Measurements from ENCODE around the gene ZNF28. TPM values are rescaled to one million over a fixed set of nuclear protein-coding genes. Genes with fewer than 3 reads are reported as not detected.
"Not testable (repeated sequence)": the region's sequence is repeated elsewhere in the genome, so short reads cannot be mapped to it uniquely, and the experiment has no call there.

ZNF28 gene
- total and polyA plus RNA-seq, 7 donors, result 4.8 to 9.1 (median 6.7) TPM

DNA sequence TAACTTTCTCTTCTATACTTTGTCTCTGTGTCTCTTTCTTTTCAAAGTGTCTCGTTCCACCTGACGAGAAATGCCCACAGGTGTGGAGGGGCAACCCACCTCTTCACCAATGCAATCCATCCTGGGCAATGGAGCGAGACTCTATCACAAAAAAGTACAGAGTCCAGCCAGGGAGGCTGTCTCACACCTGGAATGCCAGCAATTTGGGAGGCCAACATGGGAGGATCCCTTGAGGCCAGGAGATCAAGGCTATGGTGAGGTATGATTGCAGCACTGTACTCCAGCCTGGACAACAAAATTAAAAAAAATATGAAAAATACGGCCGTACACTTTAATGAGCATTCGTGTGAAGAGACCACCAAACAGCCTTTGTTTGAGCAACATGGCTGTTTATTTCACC, 32.0 kb downstream of the ZNF28 start:
- 94% methylated on average over 6 of the region's 6 CpGs for WGBS, 2 donors
- intact Hi-C loops (cut with DNase I), result loop anchor here (5.0 kb wide), 1 partner anchor 68 kb away; the partner anchor contains the start of gene ZNF468

DNA sequence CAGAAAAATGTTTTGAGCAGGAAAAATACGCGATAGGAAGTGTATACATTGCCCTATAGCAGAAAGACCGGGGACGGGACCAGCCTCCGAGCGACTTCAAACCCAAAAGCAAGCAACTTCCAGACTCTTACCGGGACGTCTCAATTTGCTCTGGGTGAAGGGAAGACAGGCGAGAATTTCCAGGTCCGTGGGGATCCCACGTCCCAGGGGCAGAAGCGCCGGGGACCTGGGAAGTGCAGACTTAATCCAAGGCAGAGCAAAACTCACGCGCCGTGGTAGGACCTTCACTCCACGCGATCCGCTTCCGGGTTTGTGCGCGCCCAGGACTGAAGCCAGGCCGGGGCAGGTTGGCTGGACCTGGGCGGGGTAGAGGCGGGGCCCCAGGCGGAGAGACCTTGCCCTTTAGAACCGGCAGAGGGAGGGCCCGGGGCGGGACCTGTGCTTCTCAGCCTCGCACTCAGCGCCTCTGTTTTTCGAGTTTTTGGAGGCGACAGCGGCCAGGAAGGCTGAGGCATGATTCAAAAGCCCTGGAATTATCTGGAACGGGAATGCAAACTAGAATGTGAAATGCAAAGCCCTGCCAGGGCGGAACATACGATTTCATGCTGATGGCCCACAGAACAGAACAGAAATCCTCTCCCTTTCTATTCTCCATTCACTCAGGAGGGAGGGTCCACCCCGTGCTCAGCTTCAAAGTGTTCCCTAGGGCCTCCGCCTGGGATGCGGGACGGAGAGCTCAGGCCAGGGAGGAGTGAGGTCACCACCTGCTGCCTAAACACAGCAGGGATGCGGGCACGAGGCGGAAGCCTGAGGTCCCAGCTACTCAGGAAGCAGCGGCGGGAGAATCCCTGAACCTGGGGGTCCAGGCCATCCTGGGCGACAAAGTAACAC, 34.7 kb downstream of the ZNF28 start, which contains the start of gene ZNF600:
ZNF600 (minus strand) TSS at position 328 of the 891 bp plus-strand sequence. CDS start 7,903 bp downstream, outside the sequence.
- Histone ChIP-seq H3K27ac (peak within 1 kb of the TSS; percentile 73 to 86 (median 82)), H3K4me1 (peaks cover 0 to 18% (median 13%) of the 10 kb centered on the region in 4 donors), H3K4me3 (peak within 1 kb of the TSS; percentile 42 to 68 (median 66))
- not testable (repeated sequence) for H3K9me3 ChIP-seq, H3K27me3 ChIP-seq, H3K36me3 ChIP-seq
- TF ChIP-seq, protein P1, sequence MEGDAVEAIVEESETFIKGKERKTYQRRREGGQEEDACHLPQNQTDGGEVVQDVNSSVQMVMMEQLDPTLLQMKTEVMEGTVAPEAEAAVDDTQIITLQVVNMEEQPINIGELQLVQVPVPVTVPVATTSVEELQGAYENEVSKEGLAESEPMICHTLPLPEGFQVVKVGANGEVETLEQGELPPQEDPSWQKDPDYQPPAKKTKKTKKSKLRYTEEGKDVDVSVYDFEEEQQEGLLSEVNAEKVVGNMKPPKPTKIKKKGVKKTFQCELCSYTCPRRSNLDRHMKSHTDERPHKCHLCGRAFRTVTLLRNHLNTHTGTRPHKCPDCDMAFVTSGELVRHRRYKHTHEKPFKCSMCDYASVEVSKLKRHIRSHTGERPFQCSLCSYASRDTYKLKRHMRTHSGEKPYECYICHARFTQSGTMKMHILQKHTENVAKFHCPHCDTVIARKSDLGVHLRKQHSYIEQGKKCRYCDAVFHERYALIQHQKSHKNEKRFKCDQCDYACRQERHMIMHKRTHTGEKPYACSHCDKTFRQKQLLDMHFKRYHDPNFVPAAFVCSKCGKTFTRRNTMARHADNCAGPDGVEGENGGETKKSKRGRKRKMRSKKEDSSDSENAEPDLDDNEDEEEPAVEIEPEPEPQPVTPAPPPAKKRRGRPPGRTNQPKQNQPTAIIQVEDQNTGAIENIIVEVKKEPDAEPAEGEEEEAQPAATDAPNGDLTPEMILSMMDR (IDR thresholded peaks at IDR 0.05), result peak in 3 of 4 experiments; percentile 29 to 39 (median 36)
- TF ChIP-seq POLR2AphosphoS5 (IDR thresholded peaks at IDR 0.05) (peak in 3 of 4 donors; percentile 71 to 83 (median 77)), POLR2A (IDR thresholded peaks at IDR 0.05) (peak; percentile 23 to 32)
- intact Hi-C loops (cut with DNase I), result loop anchor here (2.0 to 5.0 kb wide), 2 partner anchors 52 to 71 kb away; partner anchors contain the start of genes ZNF468 and ZNF611
- DNase-seq, result peak; percentile 96
- 1 to 5% methylated on average over 47 of the region's 47 CpGs for WGBS, 2 donors

More for the DNA sequence above, 32.0 kb downstream of the ZNF28 start:
- Histone ChIP-seq H3K9me3 (peaks cover 0 to 3% (median 0%) of the 10 kb centered on the region in 4 donors), H3K4me1 (peaks cover 0 to 18% (median 13%) of the 10 kb centered on the region in 4 donors), H3K27me3 (no peaks in the 10 kb centered on the region), H3K36me3 (no peaks in the 10 kb centered on the region), H3K27ac (no peak overlapping the region), H3K4me3 (no peak overlapping the region)
- DNase-seq, result no peak
- TF ChIP-seq EP300 (IDR thresholded peaks at IDR 0.05) (no peak), POLR2A (IDR thresholded peaks at IDR 0.05) (no peak), POLR2AphosphoS5 (IDR thresholded peaks at IDR 0.05) (no peak)
- TF ChIP-seq, protein P1 (IDR thresholded peaks at IDR 0.05), result no peak

DNA sequence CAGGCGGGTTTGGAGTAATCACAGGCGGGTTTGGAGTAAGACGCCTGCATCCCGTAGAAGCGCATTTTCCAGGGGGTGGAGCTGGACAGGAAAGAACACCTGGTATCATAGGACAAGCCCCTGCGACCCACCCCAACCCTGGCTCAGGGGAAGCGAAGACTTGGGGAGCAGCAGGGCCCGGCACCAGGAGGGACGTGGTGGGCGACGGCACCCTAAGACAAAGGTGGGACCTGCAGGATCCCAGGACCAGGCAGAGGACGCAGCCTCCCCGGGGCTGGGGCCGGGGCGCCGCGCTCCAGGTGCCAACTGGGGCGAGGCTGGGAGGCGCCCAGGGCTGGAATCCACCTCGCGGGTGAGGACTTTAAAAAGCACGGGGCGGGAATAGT, 35.4 kb downstream of the ZNF28 start:
- peak overlapping the region; percentile 42 to 68 (median 66) for H3K4me3 ChIP-seq
- peak overlapping the region; percentile 73 to 86 (median 82) for H3K27ac ChIP-seq
- peaks cover 0 to 3% (median 0%) of the 10 kb centered on the region in 4 donors for H3K36me3 ChIP-seq
- no peak for TF ChIP-seq POLR2A (IDR thresholded peaks at IDR 0.05)
- TF ChIP-seq, protein P1 (IDR thresholded peaks at IDR 0.05), result no peak
- TF ChIP-seq POLR2AphosphoS5 (IDR thresholded peaks at IDR 0.05), result no peak
- TF ChIP-seq EP300 (IDR thresholded peaks at IDR 0.05), result no peak
- no peaks in the 10 kb centered on the region for H3K27me3 ChIP-seq
- intact Hi-C loops (cut with DNase I), result loop anchor here (2.0 to 5.0 kb wide), 2 partner anchors 51 to 71 kb away; partner anchors contain the start of genes ZNF468 and ZNF611
- peaks cover 0 to 18% (median 13%) of the 10 kb centered on the region in 4 donors for H3K4me1 ChIP-seq
- H3K9me3 ChIP-seq, result no peaks in the 10 kb centered on the region
- DNase-seq, result no peak
- 1 to 5% methylated on average over 23 of the region's 23 CpGs for WGBS, 2 donors

DNA sequence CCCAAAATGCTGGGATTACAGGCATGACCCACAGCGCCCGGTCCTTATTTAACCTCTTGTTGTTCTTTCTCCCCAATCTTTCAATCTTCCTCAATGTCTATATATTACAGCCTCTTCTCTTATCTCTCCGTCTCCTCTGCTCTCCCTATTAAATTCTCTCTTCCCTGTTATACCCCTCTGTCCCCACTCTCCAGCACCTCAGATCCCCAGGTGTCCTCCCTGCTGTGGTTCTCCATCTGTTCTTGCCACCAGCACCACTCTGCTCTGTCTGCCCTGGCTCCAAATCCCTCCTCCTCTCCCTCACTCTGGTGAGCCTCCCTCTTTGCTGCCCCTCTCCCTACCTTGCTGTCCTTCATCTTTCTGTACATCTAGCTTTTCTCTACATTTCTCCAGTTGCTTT, 35.9 kb downstream of the ZNF28 start:
- TF ChIP-seq POLR2AphosphoS5 (IDR thresholded peaks at IDR 0.05), result no peak
- TF ChIP-seq, protein P1 (IDR thresholded peaks at IDR 0.05), result no peak
- no peak for TF ChIP-seq POLR2A (IDR thresholded peaks at IDR 0.05)
- 91 to 93% methylated on average over 3 of the region's 3 CpGs for WGBS, 2 donors

DNA sequence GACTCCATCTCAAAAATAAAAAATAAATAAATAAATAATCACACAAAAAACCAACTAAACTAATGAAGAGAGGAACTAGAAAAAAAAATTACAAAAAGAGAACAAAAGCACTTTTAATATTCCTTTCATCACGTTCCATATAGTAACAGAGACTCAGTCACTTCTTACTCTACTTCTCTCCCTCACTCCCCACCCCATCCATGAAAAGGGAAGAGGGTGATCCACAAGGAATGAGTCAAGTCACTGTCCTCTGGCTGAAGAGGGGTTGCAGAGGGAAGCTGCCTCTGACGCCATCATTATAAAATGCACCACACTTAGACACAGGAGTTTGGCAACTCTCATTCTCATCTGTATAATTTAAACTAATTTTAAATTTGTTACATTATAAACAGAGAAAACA, 38.6 kb downstream of the ZNF28 start:
- intact Hi-C loops (cut with DNase I); H3K9me3 ChIP-seq; H3K27me3 ChIP-seq; H3K4me3 ChIP-seq; DNase-seq; H3K27ac ChIP-seq: not testable (repeated sequence)
- WGBS, 2 donors, result 92% methylated on average over 2 of the region's 2 CpGs
- Histone ChIP-seq H3K4me1 (peaks cover 0 to 18% (median 13%) of the 10 kb centered on the region in 4 donors), H3K36me3 (peaks cover 0 to 21% (median 0%) of the 10 kb centered on the region in 4 donors)

More for the DNA sequence above, 35.9 kb downstream of the ZNF28 start:
- intact Hi-C loops (cut with DNase I), result loop anchor here (5.0 kb wide), 1 partner anchor 72 kb away; the partner anchor contains the start of gene ZNF468
- DNase-seq, result no peak
- H3K27ac ChIP-seq, result peak overlapping the region in 1 of 4 donors; percentile 73
- no peaks in the 10 kb centered on the region for H3K9me3 ChIP-seq
- H3K4me1 ChIP-seq, result peaks cover 0 to 18% (median 13%) of the 10 kb centered on the region in 4 donors
- H3K36me3 ChIP-seq, result peaks cover 0 to 7% (median 0%) of the 10 kb centered on the region in 4 donors
- no peaks in the 10 kb centered on the region for H3K27me3 ChIP-seq
- H3K4me3 ChIP-seq, result peak overlapping the region in 1 of 4 donors; percentile 68

Measured in sigmoid colon (tissue), 7 donors.